ENCODE data around the gene OSBPL5. TPM values are rescaled to one million over a fixed set of nuclear protein-coding genes. Genes with fewer than 3 reads are reported as not detected.
"Not testable (repeated sequence)": the region's sequence is repeated elsewhere in the genome, so short reads cannot be mapped to it uniquely, and the experiment has no call there.

Gene OSBPL5
- total RNA-seq, 1 donor from 2014 or later = 3.6 TPM

GRCh38 chr11:3090096-3090901, 74.8 kb downstream of the OSBPL5 start:
- no peak for DNase-seq (ENCODE audit: low spot score)

GRCh38 chr11:3089236-3090061, 75.7 kb downstream of the OSBPL5 start:
- ATAC-seq = no peak

More at GRCh38 chr11:3090096-3090901, 74.8 kb downstream of the OSBPL5 start:
- ATAC-seq = no peak

GRCh38 chr11:3088806-3089205, 76.3 kb downstream of the OSBPL5 start:
- no peak for ATAC-seq
- DNase-seq (ENCODE audit: low spot score) = no peak

More at GRCh38 chr11:3089236-3090061, 75.7 kb downstream of the OSBPL5 start:
- no peak for DNase-seq (ENCODE audit: low spot score)

GRCh38 chr11:3087821-3088800, 77.0 kb downstream of the OSBPL5 start:
- DNase-seq (ENCODE audit: low spot score) = no peak

DNA sequence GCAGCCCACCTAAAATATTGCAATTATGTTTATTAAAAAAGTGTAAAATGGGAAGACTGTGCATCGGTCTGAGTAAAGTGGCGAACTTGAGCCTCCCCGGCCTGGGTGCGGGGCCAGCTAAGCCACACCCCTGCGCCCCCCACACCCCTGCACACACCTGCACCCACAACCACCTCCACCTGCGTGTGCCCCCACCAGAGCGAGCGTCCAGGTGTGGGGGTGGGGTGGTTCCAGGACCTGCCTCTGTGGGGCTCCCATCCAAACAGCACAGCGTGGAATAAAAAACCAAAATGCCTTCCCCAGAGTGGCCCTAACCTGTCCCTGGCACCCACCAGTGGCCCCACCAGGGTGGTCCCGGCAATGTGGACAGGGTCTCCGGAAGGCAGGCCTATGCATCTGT, 77.7 kb downstream of the OSBPL5 start:
- no peak for ATAC-seq
- no peak for DNase-seq (ENCODE audit: low spot score)

More at GRCh38 chr11:3087821-3088800, 77.0 kb downstream of the OSBPL5 start:
- no peak for ATAC-seq

- ATAC-seq (peak; percentile 16), DNase-seq (ENCODE audit: low spot score) (no peak)
These were observed 78.4 kb downstream of the OSBPL5 start for GRCh38 chr11:3086671-3087150.

- ATAC-seq (no peak), DNase-seq (ENCODE audit: low spot score) (no peak)
These were observed 79.0 kb downstream of the OSBPL5 start for GRCh38 chr11:3086114-3086513.

DNA sequence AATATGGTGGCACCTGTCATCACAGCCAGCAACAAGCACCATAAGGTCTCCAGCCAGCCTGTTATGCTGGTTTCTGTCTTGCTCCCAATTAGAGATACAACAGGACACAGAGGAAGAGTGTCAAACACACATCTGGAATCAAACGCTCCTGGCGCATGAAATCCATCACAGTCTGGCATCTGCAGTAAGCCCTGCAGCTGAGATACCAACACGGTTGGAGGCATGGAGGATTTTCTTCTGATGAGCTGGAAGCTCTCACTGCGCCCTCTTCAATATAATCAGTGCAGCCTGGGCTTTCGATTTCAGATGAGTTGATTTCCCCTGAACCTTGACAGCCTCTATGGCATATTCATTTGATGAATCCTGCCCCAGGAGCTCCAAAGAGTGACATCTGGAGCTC, 80.1 kb downstream of the OSBPL5 start:
- ATAC-seq (no peak), DNase-seq (ENCODE audit: low spot score) (no peak)

GRCh38 chr11:3083321-3083720, 81.8 kb downstream of the OSBPL5 start:
- ATAC-seq = no peak
- DNase-seq (ENCODE audit: low spot score) = no peak

- DNase-seq (ENCODE audit: low spot score) = no peak
- no peak for ATAC-seq
These were observed 83.7 kb downstream of the OSBPL5 start for GRCh38 chr11:3081386-3081751.

DNA sequence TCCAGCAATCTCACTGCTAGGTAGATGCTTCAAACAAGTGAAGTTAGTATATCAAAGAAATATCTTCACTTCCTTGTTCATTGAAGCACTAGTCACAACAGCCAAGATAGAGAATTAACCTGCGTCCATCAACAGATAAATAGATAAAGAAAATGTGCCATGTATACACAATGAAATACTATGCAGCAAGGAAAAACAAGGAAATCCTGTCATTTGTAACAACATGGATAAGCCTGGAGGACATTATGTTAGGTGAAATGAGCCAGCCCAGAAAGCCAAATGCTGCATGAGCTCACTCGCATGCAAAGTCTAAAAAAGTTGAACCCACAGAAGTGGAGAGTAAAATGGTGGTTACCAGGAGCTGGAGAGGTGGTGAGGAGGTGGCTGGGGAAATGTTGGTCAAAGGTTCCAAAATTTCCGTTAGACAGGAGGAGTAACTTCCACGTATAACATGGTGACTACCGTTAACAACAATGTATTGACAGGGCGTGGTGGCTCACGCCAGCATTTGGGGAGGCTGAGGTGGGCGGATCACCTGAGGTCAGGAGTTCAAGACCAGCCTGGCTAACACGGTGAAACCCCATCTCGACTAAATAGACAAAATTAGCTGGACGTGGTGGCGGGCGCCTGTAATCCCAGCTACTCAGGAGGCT, 84.3 kb downstream of the OSBPL5 start:
- DNase-seq (ENCODE audit: low spot score) = no peak
- no peak for ATAC-seq

- DNase-seq (ENCODE audit: low spot score) (no peak), ATAC-seq (no peak)
These were observed 85.0 kb downstream of the OSBPL5 start for GRCh38 chr11:3080104-3080503.

DNA sequence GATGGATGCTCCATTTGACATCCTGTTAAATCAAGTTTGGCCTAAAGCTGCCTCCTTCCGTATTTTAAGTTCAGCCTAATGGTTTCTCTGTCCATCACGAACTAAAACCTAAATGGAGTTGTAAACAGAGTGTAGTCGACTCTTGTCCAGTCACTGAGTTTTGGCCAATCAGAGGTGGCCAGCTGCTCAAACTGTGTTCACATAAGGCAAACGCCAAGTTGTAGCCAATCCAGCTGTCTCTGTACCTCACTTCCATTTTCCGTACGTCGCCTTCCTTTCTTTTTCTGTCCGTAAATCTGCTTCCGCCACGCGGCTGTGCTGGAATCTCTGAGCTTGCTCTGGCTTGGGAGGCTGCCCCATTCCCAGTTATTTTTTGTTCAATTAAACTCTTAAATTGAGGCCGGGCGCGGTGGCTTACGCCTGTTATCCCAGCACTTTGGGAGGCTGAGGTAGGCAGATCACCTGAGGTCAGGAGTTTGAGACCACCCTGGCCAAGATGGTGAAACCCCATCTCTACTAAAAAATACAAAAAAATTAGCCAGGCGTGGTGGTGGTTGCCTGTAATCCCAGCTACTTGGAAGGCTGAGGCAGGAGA, 87.2 kb downstream of the OSBPL5 start:
- ATAC-seq = no peak
- DNase-seq (ENCODE audit: low spot score) = no peak

DNA sequence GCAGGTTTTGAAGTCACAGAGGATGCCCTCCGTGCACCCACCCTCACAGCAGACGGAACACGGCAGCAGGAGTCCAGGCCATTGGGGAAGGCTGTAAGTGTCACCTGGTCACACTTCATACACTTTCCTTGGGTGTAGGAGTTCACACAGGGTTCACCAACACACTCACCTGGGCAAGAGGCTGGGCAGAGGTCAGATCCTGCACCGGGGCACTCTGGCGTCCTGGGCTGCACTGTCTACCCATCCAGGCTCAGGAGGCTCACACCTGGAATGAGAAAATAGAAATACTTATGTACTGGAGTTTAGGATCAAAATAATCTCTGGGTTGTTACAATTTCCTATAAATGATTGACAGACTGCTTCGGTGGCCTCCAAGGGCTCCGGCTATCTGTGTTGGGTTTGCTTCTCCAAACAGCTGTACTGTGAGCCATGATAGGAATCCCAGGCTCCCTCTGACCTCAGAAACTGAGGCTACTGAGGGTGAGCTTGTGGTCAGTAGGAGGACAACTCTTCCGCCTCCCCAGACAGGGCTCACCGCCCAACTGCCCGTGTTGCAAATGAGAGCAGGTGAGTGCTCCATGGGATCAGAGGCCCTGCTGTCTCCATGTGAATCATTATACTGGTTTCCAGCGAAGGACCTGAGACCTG, 87.8 kb downstream of the OSBPL5 start:
- ATAC-seq = peak; percentile 39
- DNase-seq (ENCODE audit: low spot score) = no peak

DNA sequence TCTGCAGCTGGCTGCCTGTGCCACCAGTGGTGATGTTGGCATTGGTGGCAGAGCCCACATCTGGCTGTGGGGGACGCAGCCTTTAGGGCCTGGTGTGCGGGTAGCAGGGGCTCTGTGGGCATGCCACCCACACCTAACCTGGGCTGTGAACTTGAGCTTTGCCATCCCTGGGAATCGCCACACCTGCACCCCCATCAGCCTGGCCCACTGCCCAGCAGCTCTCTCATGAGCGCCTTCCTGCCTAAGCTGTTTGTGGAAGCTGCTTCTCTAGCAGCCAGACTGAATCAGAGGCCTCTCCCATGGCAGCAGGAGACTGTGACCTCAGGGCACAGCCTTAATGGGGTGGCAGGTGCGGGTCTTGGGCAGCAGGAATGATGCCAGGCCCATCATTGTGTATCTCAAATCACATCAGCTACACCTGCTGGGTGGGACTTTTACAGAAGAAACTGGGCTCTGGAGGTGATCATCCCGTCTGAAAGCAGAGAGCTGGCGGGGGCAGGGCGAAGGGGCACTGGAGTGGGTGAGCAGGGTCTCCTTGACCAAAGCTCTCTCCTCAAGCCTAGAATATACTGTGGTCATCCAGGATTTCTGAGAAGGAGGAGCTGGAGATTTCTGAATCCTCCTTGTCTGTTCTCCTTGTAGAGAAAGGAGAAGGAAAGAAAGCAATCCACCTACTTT, 90.1 kb downstream of the OSBPL5 start:
- DNase-seq (ENCODE audit: low spot score) (no peak), ATAC-seq (no peak)

DNA sequence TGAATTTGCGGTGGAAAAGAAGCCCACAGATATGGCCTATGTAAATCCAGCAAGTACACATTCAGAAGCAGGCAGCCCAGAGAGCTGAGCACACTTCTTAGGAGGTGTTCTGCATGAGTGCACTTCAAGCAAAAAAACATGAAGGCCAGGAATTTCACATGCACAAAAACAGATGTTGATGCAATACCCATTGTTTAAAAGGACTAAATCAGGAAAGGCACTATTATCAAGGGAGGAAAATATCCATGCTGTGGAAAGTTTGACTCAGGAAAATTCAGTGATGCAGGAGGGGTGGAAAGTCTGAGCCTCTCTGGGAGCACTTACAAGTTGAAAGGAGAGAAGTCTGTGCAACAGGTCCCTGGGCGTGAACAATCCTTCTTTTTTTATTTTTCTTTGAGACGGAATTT, 92.1 kb downstream of the OSBPL5 start:
- no peak for DNase-seq (ENCODE audit: low spot score)
- ATAC-seq = no peak

GRCh38 chr11:3069425-3069824, 95.7 kb downstream of the OSBPL5 start:
- ATAC-seq (no peak), DNase-seq (ENCODE audit: low spot score) (no peak)

GRCh38 chr11:3066308-3066707, 98.8 kb downstream of the OSBPL5 start:
- not testable (repeated sequence) for ATAC-seq; DNase-seq (ENCODE audit: low spot score)

GRCh38 chr11:3064709-3065108, 100.4 kb downstream of the OSBPL5 start:
- ATAC-seq; DNase-seq (ENCODE audit: low spot score): not testable (repeated sequence)
